ENCODE measurements around the gene SH3RF1.
"Not testable (repeated sequence)": the region's sequence is repeated elsewhere in the genome, so short reads cannot be mapped to it uniquely, and the experiment has no call there.

The SH3RF1 gene

DNA sequence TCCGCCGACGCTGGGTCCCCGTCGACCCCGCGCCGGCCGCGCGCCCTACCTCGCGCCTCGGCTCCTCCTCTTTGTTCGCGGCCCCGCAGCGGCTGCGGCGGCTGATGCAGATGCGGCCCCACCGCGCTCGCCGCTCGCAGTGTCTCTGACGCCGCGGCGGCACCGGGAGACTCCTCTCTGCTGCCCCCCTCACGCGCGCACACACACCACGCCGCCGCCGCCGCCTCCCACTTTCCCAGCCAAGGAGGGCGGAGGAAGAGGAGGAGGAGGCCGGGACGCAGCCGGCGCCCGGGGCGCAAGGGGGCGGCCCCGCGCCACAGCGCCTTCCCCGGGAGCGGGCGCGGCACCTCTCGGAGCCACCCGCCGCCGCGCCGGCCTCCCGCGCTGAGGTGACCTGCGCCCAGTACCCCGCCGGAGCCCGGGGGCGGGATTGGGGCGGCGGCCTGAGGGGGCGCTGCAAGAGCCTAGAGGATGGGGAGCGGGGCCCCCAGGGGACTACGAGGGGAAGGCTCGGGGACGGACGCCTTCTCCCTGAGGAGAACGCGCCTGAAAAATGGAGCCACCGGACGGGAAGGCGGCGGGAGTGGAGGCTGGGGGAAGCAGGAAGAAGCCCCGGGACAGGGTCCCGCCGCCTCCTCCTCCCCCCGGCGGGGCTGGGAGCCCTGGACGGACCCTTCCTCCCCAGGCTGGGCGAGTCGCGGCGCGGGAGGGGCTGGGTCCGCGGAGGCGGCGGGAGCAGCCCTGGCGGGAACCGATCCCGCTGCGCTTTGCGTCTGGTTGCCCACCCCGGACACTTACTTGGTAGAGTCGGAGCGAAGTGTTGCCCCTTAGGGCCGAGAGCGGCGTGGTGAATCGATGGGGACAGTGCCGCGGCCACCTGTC, at the start of gene SH3RF1:
Gene SH3RF1, minus strand, starts transcription at position 147 of the 882 bp plus-strand sequence. CDS start 1,744 bp downstream, outside the sequence.
- in situ Hi-C loops (cut with MboI; ENCODE audit: low sequenced_read_pairs) = no loop called here

DNA sequence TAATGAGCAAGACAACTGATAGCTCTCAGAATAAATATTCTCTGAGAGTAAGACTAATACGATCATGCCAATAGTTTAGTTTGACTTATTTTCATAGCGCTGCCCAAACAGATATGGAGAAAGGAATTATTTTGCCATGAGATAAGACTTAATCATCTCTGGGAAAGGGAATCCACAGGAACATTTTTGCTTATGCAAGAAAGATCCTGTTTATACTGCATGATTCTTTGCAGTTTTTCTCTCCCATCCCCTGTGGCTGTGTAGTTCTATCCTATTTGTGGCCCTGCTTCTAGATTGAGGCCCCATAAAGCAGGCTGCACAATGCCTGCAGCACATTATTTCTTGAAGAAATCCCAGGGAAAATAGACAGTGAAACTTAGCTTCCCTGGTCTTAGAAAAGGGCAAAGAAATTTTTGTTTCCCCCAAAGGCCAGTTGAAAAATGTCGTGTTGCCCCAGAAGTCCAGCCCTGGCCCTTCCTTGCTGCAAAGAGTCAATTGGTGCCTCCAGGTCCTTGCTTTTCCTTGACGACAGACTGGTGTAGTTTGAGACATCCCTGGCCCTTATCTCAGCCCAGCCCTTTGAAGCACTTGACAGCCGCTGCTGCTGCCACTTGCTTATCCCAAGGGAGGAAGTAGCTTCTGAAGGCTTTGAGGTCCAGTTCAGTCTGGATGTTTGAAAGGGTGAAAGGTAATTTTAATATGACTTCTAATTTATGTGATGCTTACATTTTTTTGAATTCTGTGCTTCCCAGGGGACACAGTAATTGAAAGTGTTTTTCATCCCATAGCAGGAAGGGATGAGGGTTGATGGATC, 45.0 kb upstream of the SH3RF1 start:
- in situ Hi-C loops (cut with MboI; ENCODE audit: low sequenced_read_pairs) = no loop called here

DNA sequence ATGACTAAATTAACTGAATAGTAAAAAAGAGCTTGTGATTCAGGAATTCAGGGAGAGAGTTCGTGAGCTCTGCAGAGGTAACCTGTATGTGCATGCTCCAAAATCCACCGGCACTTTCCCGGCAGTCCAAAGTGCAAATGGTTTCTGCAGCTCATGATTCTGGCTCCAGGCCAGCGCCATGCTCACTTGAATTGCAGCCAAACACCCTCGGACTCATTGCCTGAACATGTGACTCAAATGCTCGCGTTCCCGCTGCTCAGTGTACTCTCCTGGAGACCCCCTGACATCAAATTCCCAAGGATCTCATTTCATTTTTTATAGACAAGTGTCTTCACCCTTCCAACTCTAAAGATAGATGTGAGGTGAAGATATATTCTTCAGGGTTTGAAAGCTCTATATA, 44.1 kb upstream of the SH3RF1 start:
- in situ Hi-C loops (cut with MboI; ENCODE audit: low sequenced_read_pairs) = no loop called here

DNA sequence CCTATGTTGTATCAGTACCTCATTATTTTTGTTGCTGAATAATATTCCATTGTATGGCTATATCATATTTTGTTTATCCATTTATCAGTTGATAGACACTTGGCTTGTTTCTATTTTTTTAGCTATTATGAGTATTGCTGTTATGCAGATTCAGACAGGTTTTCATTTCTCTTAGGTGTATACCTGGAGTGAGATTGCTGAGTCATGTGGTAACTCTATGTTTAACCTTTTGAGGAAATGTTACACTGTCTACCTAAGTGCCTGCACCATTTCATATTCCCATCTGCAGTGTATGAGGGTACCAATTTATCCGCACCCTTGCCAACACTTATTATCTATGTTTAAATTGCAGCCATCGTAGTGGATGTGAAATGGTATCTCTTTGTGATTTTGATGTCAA, 43.0 kb upstream of the SH3RF1 start:
- in situ Hi-C loops (cut with MboI; ENCODE audit: low sequenced_read_pairs) = no loop called here

DNA sequence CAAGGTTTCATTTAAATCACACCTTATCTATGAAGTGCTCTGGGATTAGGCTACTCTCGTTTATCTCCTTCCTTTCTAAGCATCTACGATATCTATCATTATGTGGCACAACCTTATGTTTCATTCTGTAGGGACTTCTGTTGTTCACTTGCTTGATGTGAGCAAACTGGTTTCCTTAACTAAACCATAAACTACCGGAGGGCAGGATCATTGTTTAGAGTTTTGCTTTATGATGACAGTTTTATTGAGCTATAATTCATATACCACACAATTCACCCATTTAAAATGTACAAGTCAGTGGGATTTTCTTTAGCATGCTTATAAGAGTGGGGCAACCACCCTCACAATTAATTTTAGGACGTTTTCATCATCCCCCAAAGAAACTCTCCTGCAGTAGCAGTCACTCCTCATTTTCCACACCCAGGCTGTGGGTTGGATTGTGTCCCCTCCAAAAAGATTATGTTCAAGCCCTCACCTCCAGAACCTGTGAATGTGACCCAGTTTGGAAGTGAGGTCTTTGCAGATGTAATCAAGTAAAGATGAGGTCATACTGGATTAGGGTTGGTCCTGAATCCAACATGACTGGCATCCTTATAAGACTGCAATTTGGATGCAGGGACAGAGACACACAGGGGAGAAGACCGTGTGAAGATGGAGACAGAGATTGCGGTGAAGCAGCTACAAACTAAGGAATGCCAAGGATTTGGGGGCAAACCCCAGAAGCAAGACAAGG, 42.1 kb upstream of the SH3RF1 start:
- in situ Hi-C loops (cut with MboI; ENCODE audit: low sequenced_read_pairs) = no loop called here

DNA sequence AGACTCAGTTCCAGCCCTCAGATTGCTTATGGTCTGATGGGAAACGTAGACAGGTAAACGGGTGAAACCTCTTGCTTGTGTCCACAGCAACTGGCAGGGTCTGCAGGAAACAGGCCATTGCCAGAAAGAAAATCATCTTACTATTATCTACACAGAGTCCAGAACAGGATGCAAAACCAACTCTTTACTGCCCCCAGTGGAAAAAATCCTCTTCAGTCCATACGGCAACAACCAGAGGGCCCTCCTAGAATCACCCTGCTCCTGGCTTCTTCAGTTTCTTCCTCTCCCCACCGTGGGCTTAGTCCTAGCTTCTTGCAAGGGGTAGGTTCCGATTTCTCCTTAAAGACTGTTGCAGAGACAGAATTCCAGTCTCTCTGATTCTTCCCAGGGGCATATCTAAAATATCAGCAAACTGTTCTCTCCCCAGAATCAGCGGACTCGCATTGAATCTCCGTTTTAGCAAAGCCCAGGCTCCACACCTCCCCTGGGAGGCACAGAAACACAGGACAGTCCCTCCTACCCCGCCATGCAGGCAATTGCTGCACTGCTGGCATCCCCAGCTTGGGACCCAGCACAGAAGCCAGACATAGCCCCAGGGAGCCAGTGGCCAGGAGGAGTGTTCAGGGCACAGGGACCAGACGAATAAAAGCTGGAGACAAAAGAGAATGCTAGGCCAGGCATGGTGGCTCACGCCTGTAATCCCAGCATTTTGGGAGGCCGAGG, 41.0 kb upstream of the SH3RF1 start:
- in situ Hi-C loops (cut with MboI; ENCODE audit: low sequenced_read_pairs) = no loop called here

DNA sequence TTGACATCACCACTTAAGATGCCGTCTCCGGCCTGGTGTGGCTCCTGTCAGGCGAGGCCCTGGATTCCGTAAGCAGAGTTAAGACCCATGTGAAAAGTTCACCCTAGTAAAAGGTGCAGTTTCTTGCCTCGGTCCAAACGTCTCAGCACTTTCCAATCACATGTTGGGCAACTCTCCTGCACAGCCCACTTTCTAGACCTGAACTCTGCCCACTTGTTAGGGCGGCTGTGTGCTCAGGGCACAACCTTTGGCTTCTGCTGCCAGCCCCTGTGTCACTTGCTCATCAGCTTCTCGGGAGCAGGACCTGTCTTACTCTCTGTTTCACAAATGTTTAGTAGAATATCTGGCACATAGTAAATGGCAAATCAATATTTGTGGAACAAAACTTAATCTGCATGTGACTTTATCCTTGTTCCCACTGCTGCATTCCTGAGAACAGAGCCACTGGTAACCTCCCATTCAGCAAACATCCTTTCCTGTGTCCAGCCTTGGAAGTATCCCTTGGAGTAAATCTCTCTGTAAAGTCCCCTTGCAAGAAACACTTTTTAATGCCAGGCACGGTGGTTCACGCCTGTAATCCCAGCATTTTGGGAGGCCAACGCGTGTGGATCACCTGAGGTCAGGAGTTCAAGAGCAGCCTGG, 38.7 kb upstream of the SH3RF1 start:
- in situ Hi-C loops (cut with MboI; ENCODE audit: low sequenced_read_pairs) = no loop called here

DNA sequence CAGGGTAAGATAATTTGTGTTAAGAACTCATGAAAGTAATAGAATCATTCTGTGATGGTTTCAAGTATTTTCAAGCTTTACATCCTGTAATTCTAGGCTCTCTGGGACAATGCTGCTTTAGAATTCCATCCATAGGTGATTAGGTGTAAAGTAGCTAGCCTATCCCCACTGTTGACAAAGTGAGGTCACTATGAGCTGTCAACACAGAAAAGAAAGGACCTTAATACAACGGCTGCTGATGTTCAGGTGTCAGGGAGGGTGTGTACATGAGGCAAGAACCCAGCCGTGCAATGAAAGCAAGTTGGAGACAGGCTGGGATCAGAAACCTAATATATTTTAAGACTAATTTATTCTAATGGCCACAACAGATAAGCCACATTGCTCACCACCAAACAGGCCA, 36.8 kb upstream of the SH3RF1 start:
- in situ Hi-C loops (cut with MboI; ENCODE audit: low sequenced_read_pairs) = no loop called here

DNA sequence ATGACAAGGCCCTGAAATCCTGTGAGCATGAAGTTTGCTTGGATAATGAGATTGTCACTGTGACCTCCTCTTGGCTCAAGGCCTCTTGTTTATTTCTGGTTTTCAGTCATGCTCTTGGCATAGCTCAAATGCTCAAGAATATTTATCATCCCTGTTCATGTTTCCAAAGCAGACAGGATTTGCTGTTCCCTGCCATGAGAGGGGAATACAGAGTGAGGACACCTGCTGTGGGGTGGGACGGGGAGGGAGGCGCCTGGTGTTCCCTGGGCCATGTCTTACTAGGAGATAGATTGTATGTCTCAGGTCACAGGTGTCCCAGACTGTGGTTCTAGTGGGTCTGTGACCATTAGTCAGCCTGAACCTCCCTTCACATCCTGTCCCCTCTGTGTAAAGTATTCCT, 34.9 kb upstream of the SH3RF1 start:
- in situ Hi-C loops (cut with MboI; ENCODE audit: low sequenced_read_pairs) = no loop called here

DNA sequence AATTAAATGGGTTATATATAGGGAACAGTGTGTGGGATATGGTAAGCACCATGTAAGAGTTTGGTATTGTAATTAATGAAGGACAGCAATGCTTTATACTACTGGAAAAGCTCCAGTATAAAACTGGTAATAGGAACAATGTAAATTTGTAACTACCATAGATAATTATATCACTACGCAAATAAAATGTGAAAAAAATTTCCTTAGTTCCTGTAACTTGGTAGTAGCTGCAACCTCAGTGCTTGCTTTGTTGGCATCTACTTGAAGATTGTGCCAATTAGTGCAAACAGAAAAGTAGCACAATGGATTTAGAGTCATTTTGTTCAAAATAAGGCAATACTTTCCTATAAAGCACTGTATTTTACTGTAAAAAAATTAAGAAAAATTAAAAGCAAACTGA, 34.4 kb upstream of the SH3RF1 start:
- in situ Hi-C loops (cut with MboI; ENCODE audit: low sequenced_read_pairs) = no loop called here

DNA sequence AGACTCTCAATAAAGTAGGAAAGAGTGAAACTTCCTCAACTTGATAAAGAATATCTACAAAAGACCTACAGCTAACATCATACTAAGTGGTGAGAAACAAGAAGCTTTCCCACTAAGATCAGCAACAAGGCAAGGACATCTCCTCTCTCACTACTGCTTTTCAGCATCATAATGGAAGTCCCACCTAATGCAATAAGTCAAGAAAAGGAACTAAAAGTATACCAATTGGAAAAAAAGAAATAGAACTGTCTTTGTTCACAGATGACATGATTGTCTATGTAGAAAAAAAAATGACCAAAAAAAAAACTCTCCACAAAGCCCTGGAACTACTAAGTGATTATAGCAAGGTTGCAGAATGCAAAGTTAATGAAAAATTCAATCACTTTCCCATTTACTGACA, 25.1 kb upstream of the SH3RF1 start:
- in situ Hi-C loops (cut with MboI; ENCODE audit: low sequenced_read_pairs) = no loop called here

DNA sequence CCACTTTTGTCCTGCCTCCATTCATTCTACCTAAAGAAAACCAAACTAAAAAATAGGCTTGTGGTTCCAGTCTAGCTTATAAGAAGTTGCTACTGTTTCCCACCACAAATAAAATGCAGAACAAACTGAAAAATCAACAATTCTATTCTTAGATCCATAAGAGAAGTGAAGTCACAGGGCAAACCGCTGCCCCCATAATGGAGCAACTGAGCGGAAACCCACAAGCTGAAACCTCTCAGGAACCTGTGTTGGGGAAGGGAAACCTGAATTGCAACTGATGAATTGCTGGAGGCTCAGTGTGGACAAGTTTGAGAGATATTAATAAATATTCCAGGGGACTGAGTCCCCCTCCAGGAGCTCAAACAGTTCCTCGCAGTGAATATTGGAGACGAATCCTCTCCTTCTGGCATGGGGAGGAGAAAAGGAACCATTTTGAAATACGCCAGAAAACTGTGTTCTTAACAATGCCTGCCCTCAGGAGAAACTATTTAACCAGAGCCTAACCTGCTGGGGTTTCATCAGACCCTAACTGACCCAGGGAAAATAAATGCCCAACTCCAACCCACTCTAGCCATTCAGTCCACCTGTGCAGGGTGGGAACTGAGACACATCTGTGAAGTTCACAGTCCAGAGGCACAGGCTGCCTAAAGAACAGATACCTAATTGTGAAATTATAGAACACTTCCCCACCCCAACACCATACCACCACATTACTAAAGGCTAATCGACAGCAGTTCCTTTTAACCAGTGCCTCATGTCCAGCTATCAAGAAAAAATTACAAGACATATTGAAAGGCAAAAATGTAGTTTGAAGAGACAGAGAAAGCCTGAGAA, 22.8 kb upstream of the SH3RF1 start:
- in situ Hi-C loops (cut with MboI; ENCODE audit: low sequenced_read_pairs) = no loop called here

DNA sequence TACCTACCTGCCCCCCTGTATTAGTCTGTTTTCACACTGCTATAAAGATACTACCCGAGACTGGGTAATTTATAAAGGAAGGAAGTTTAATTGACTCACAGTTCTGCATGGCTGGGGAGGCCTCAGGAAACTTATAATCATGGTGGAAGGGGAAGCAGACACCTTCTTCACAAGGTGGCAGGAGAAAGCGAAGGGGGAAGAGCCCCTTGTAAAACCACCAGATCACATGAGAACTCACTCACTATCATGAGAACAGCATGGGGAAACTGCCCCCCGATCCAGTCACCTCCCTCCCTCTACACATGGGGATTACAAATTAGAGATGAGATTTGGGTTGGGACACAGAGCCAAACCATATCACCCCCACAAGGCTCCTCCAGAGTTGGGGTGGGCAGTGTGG, 17.2 kb upstream of the SH3RF1 start:
- in situ Hi-C loops (cut with MboI; ENCODE audit: low sequenced_read_pairs) = not testable (repeated sequence)

DNA sequence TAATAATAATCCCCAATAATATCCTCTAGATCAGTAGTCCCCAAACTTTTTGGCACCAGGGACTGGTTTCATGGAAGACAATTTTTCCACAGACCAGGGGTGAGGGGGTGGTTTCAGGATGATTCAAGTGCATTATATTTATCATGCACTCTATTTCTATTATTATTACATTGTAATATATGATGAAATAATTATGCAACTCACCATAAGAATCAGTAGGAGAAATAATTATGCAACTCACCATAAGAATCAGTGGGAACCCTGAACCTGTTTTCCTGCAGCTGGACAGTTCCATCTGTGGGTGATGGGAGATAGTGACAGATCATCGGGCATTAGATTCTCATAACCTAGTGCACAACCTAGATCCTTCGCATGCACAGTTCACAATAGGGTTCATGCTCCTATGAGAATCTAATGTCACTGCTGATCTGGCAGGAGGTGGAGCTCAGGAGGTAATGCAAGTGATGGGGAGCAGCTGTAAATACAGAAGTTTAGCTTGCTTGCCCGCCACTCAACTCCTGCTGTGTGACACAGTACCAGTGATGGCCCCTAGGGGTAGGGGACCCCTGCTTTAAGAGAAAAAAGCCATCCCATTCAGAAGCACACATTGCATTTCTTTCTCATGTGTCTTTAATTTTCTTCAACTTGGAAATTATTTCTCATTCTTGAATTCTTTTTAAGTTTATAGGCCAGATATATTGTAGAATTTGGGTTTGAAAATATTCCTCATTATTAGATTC, 16.0 kb upstream of the SH3RF1 start:
- in situ Hi-C loops (cut with MboI; ENCODE audit: low sequenced_read_pairs) = no loop called here

DNA sequence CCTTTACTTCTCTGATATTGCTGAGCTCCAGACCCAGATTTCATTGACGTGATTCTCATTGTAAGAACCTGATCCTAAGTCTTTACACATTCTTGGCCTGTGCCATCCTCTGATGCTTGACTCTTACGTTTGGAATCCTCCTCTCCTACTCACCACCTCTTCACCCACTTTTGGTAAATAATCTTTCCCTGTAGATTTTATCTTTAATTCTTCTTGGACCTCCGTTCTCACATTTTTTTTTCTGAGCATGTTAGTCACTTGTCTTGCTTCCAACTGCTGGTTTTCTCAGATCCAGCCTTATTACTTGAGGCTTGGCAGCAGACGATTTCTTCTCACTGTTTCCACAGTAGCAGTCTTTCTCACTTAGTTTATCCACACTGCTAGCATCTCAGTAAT, 12.4 kb upstream of the SH3RF1 start:
- in situ Hi-C loops (cut with MboI; ENCODE audit: low sequenced_read_pairs) = no loop called here

DNA sequence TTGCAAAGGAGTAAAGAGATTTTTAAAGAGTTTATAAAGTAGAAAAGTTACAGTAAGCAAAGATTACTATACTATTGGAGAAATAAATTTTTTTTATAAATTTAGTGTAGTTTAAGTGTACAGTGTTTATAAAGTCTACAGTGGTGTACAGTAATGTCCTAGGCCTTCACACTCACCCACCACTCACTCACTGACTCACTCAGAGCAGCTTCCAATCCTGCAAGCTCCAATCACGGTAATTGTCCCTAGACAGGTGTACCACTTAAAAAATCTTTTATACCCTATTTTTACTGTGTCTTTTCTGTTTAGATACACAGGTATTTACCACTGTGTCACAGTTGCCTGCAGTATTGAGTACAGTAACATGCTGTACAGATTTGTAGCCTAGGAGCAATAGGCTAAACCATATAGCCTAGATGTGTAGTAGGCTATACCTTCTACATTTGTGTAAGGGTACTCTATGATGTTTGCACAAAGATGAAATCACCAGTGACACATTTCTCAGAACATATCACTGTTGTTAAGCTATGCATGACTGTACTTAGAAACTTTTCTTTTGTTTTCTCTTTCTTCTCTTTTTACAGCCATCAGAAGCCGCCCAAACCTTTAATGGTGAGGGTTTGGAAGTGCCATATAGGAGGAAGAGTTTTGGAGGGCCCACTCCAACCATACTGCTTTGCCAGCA, 11.8 kb upstream of the SH3RF1 start:
- in situ Hi-C loops (cut with MboI; ENCODE audit: low sequenced_read_pairs) = no loop called here

DNA sequence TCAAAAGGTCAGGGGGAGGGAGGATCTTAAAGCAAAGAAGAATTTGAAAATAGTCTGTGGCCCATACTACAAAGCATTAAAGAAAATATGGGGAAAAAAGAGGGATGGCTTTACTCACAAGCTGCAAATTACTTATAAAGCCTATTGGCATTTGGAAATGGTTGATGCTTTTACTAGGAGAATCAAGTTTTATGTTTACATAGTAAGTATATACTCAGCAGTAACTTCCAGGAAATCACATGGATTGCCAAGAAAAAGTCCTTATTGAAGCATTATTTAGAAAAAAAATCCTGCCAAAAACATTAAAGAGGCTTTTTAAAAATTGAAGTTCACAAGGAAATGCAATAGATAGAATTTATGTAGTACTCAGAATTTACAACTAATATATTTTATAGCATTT, 8.4 kb upstream of the SH3RF1 start:
- in situ Hi-C loops (cut with MboI; ENCODE audit: low sequenced_read_pairs) = no loop called here

DNA sequence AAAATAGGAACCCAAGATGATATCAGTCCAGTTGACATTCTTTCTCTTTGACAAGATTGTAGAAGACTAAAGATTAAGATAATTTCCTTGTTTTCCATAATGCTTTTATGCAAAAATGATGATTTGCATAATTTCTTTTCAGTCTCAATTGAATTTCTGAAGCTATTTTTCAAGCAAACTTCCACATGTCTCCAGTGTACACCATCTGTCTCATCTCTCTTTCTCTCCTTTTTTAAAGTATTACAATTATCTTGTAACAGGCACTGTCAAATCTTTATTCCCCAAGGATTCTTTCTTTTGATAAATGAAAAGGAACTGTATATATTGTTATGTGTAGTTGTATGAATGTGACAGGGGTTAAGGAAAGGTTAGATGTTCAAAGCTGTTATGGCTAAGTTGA, 7.9 kb upstream of the SH3RF1 start:
- in situ Hi-C loops (cut with MboI; ENCODE audit: low sequenced_read_pairs) = no loop called here

Data from HL-60/S4 treated with retinoic acid at 250 ng/mL for 4 days and 3 days (cell line).